ENCODE results near the gene RBP2.

RBP2 gene

DNA sequence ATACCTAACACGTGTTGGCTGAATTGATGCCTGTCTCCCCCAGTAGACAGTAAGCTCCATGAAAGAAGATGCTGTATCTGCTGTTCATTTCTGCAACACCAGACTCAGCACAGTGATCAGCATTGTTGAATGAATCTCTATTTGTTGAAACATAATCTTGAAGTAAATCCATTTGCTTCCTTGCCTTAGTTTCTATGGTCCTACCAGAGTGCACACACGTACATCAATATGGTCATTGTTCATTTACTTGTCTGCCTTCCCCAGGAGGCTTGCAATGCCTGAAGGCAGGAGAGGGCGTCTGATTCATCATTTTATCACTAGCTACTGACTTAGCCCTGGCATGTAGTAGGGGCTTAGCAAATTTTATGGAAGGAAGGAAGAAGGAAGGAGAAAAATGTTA, 19.2 kb downstream of the RBP2 start:
- no peak overlapping the region for H3K4me3 ChIP-seq (ENCODE audit: low read depth, low read length)
- DNase-seq (ENCODE audit: low read depth): no peak
- TF ChIP-seq, protein P1, sequence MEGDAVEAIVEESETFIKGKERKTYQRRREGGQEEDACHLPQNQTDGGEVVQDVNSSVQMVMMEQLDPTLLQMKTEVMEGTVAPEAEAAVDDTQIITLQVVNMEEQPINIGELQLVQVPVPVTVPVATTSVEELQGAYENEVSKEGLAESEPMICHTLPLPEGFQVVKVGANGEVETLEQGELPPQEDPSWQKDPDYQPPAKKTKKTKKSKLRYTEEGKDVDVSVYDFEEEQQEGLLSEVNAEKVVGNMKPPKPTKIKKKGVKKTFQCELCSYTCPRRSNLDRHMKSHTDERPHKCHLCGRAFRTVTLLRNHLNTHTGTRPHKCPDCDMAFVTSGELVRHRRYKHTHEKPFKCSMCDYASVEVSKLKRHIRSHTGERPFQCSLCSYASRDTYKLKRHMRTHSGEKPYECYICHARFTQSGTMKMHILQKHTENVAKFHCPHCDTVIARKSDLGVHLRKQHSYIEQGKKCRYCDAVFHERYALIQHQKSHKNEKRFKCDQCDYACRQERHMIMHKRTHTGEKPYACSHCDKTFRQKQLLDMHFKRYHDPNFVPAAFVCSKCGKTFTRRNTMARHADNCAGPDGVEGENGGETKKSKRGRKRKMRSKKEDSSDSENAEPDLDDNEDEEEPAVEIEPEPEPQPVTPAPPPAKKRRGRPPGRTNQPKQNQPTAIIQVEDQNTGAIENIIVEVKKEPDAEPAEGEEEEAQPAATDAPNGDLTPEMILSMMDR (IDR thresholded peaks at IDR 0.05; ENCODE audit: low read depth, low read length, missing control alignments): no peak

DNA sequence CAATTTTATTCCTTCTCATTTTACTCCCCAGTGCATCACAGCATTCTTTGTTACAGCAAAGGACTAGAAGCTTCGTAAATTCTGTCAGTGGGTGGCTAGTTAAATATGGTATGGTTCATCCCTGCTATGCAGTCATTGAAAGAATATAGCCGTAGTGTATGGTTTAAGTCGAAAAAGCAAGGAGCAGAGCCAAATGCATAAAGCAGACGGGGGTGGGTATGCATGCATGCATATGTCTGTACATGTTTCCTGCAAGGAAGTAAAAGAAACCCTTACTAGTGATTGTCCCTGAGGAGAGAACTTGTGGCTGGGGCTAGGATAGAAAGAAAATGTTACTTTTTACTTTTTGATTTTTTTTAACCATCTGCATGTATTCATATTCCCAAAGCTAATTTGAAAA, 19.9 kb downstream of the RBP2 start:
- no peak for DNase-seq (ENCODE audit: low read depth)
- TF ChIP-seq, protein P1 (IDR thresholded peaks at IDR 0.05; ENCODE audit: low read depth, low read length, missing control alignments): no peak
- no peak overlapping the region for H3K4me3 ChIP-seq (ENCODE audit: low read depth, low read length)

DNA sequence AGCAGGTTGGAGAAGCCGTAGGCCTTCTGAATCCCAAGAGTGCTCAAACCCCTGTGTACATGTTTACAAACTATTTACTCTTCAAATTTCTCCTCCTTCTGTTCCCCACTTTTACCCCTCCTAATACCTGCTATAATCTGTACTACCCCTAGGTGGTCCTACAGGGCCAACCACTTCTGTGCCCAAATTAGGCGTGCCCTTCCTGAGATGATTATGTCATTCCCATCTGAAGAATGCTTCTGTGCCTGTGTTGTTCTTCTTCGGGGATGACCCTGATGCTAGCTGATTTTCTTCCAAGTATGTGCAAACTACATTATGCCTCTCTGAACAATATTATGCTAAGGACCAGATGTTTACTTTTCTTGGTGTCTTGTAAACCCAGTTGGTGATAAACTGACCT, 20.5 kb downstream of the RBP2 start:
- no peak overlapping the region for H3K4me3 ChIP-seq (ENCODE audit: low read depth, low read length)
- TF ChIP-seq, protein P1 (IDR thresholded peaks at IDR 0.05; ENCODE audit: low read depth, low read length, missing control alignments): no peak
- DNase-seq (ENCODE audit: low read depth): no peak

DNA sequence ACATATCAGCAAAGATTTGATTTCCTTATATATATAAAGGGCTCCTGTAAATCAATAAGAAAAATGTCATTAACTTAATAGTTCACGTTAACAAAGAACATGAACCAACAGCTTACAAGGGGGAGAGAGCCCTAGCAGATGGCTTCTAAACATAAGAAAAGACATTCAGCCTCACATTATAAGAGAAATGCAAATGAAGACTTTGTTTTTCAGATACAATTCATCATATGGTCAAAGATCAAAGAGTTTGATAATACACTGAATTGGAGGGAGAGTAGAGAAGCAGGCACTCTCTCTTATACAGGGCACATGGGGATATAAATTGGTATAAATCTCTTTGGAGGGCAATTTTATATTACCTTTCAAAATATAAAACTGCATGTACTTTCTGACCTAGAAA, 21.1 kb downstream of the RBP2 start:
- H3K4me3 ChIP-seq (ENCODE audit: low read depth, low read length): no peak overlapping the region
- TF ChIP-seq, protein P1 (IDR thresholded peaks at IDR 0.05; ENCODE audit: low read depth, low read length, missing control alignments): no peak
- no peak for DNase-seq (ENCODE audit: low read depth)

DNA sequence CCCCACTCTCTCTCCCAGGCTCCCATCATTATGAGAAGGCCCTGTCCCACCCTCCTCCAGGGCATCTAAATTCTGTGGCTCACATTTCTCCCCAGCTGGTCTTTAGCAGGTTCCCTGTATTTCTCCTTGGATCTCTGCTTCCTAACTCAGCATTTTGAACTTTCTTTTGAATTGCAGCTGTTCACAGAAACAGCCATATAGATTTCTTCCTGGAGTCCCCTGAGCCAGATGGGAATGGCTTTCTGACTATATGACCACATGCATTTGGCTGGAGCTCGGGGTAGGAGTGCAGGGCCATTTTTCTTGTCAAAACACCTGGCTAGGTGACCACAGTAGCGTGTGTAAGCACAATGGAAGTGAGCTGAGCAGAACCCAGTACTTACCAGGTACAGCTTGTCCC, 22.0 kb downstream of the RBP2 start:
- TF ChIP-seq, protein P1 (IDR thresholded peaks at IDR 0.05; ENCODE audit: low read depth, low read length, missing control alignments): no peak
- no peak for DNase-seq (ENCODE audit: low read depth)
- no peak overlapping the region for H3K4me3 ChIP-seq (ENCODE audit: low read depth, low read length)

DNA sequence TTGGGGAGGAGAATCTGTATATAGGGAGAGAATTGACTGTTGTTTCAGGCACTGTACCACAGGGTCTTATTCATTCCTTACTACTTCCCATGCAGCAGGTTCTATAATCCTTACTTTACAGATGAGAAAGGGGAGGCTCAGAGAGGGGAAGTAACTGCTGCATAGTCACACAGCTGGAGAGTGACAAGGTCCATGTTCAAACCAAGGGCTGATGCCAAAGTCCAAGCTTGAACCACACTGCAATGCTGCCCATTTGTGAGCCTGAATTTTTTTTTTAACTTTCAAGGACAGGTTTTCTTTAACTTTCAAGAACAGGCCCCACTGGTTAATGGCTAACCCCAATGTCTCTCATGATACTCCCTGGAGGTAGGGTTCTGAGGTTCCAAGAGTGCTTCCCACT, 26.2 kb downstream of the RBP2 start:
- no peak for DNase-seq (ENCODE audit: low read depth)
- TF ChIP-seq, protein P1 (IDR thresholded peaks at IDR 0.05; ENCODE audit: low read depth, low read length, missing control alignments): no peak
- no peak overlapping the region for H3K4me3 ChIP-seq (ENCODE audit: low read depth, low read length)

DNA sequence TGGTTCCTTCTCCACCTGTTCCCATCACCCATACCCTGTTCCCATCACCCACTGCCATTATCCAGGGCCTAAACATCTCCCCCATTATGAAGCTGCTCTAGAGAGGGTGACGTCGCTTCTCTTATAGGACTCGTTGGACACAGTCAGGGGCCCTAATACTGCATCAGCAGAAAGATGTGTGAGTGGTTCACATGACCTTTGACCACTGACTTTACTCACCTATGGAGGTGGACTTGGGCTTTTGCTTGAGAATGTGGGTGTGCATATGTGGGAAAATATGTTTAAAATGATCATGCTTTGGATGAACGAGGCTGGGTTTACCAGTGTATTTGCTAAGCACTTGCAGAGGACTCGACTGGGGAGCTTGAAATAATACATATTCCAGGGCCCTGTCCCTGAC, 26.8 kb downstream of the RBP2 start:
- DNase-seq (ENCODE audit: low read depth): no peak
- no peak overlapping the region for H3K4me3 ChIP-seq (ENCODE audit: low read depth, low read length)
- TF ChIP-seq, protein P1 (IDR thresholded peaks at IDR 0.05; ENCODE audit: low read depth, low read length, missing control alignments): no peak

Data from GM12864 (cell line).